Measurements from ENCODE around the gene SLC10A1. TPM values are rescaled to one million over a fixed set of nuclear protein-coding genes. Genes with fewer than 3 reads are reported as not detected.

SLC10A1 gene
- total RNA-seq, 1 donor from 2014 or later: not detected

DNA sequence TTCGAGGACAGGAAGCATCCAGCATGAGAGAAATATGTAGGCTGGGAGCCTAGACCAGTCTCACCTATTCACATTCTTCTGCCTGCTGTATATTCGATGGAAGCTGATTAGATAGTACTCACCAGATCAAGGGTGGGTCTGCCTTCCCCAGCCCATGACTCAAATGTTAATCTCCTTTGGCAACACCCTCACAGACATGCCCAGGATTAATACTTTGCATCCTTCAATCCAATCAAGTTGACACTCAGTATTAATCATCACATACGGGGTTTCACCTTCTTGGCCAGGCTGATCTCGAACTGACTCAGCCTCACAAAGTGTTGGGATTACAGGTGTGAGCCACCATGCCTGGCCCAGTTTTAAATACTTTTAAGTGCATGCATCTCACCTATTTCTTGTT, 30.5 kb upstream of the SLC10A1 start:
- intact Hi-C loops (cut with micrococcal nuclease): no loop called here
- Mint-ChIP-seq H3K9me3 (peaks cover 2% of the 10 kb centered on the region), H3K27me3 (no peaks in the 10 kb centered on the region), H3K4me3 (no peak overlapping the region), H3K4me1 (no peaks in the 10 kb centered on the region), H3K36me3 (ENCODE audit: low read depth) (no peaks in the 10 kb centered on the region), H3K27ac (no peak overlapping the region)
- DNase-seq (no peak), ATAC-seq (ENCODE audit: low read depth) (no peak)
- ChIA-PET POLR2A (no interaction called here), CTCF (no interaction called here)
- no peak for TF ChIP-seq CTCF (IDR thresholded peaks at IDR 0.05)

DNA sequence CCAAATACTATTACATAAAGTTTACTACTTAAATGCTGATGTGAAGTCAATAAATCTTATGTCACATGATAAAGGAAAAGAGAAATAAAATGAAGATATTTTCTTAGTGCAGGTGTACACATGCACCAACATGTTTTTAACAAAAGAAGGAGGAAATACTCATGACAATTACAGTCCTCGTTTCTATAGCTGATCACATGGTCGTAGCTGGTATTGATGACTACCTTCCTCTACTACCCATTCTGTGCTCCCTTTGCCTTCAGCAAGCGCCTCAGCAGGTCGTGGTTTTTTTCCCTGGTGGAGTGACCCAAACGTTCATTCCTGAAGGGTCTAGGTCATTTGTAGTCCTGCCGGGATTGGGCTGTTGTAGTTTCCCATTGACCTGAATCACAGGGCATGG, 25.4 kb upstream of the SLC10A1 start:
- DNase-seq (no peak), ATAC-seq (ENCODE audit: low read depth) (no peak)
- TF ChIP-seq CTCF (IDR thresholded peaks at IDR 0.05): no peak
- ChIA-PET POLR2A (no interaction called here), CTCF (interaction anchor here (0.6 kb wide), 1 partner anchor 251 kb away, joined by 3 read pairs; no protein-coding TSS in a partner anchor)
- H3K27ac Mint-ChIP-seq: no peak overlapping the region
- H3K9me3 Mint-ChIP-seq: no peaks in the 10 kb centered on the region
- intact Hi-C loops (cut with micrococcal nuclease): no loop called here
- peaks cover 4% of the 10 kb centered on the region for H3K4me1 Mint-ChIP-seq
- H3K4me3 Mint-ChIP-seq: no peak overlapping the region
- H3K36me3 Mint-ChIP-seq (ENCODE audit: low read depth): no peaks in the 10 kb centered on the region
- peaks cover 4% of the 10 kb centered on the region for H3K27me3 Mint-ChIP-seq

GRCh38 chr14:69820991-69821390, 23.9 kb upstream of the SLC10A1 start:
- POLR2A ChIA-PET: no interaction called here
- Mint-ChIP-seq H3K4me3 (no peak overlapping the region), H3K27ac (no peak overlapping the region), H3K36me3 (ENCODE audit: low read depth) (no peaks in the 10 kb centered on the region), H3K4me1 (peaks cover 4% of the 10 kb centered on the region), H3K9me3 (no peaks in the 10 kb centered on the region), H3K27me3 (peaks cover 4% of the 10 kb centered on the region)
- TF ChIP-seq CTCF (IDR thresholded peaks at IDR 0.05): no peak
- intact Hi-C loops (cut with micrococcal nuclease): no loop called here
- DNase-seq: no peak
- CTCF ChIA-PET: no interaction called here
- no peak for ATAC-seq (ENCODE audit: low read depth)

- Mint-ChIP-seq H3K9me3 (no peaks in the 10 kb centered on the region), H3K27me3 (peaks cover 4% of the 10 kb centered on the region), H3K36me3 (ENCODE audit: low read depth) (no peaks in the 10 kb centered on the region), H3K4me1 (peaks cover 4% of the 10 kb centered on the region), H3K27ac (no peak overlapping the region), H3K4me3 (no peak overlapping the region)
- DNase-seq (no peak), ATAC-seq (ENCODE audit: low read depth) (no peak)
- intact Hi-C loops (cut with micrococcal nuclease): loop anchor here (2.0 to 5.0 kb wide), 3 partner anchors 232 to 895 kb away; no protein-coding TSS in a partner anchor
- POLR2A ChIA-PET: no interaction called here
- no peak for TF ChIP-seq CTCF (IDR thresholded peaks at IDR 0.05)
- CTCF ChIA-PET: interaction anchor here (0.6 to 2.5 kb wide), 2 partner anchors 208 to 254 kb away, joined by 3 to 13 read pairs; no protein-coding TSS in a partner anchor
Observed at GRCh38 chr14:69819607-69820006, 22.6 kb upstream of the SLC10A1 start.

GRCh38 chr14:69818758-69819191, 21.7 kb upstream of the SLC10A1 start:
- CTCF ChIA-PET: interaction anchor here (0.6 to 2.5 kb wide), 12 partner anchors 10 to 1934 kb away, joined by 3 to 24 read pairs (median 4); no protein-coding TSS in a partner anchor
- peak; percentile 70 for ATAC-seq (ENCODE audit: low read depth)
- Mint-ChIP-seq H3K27ac (no peak overlapping the region), H3K4me3 (no peak overlapping the region), H3K9me3 (no peaks in the 10 kb centered on the region), H3K4me1 (peaks cover 4% of the 10 kb centered on the region), H3K36me3 (ENCODE audit: low read depth) (no peaks in the 10 kb centered on the region), H3K27me3 (peaks cover 4% of the 10 kb centered on the region)
- POLR2A ChIA-PET: no interaction called here
- no peak for TF ChIP-seq CTCF (IDR thresholded peaks at IDR 0.05)
- DNase-seq: peak; percentile 20
- intact Hi-C loops (cut with micrococcal nuclease): loop anchor here (1.0 to 5.0 kb wide), 7 partner anchors 209 to 1154 kb away; partner anchors contain the start of gene PCNX1

All from activated B cell treated with CpG ODN at 0.5 μM for 24 hours (primary cell).